ENCODE data around the gene MTCH2. TPM values are rescaled to one million over a fixed set of nuclear protein-coding genes. Genes with fewer than 3 reads are reported as not detected.
A peak's percentile ranks its signal among the peaks of the same experiment; 100 is the strongest.

The MTCH2 gene
- total and polyA plus RNA-seq, 2 donors (not counting 1 experiment from before 2014, with no cell fraction given), result 18.1 to 26.9 TPM

GRCh38 chr11:47593934-47594855, 48.2 kb downstream of the MTCH2 start, which contains the start of gene C1QTNF4:
TSS of gene C1QTNF4 (minus strand) at chr11:47594411. CDS start at chr11:47590810, 3,601 bp downstream.
- Histone ChIP-seq H3K4me3 (ENCODE audit: control extremely low read depth in 1 of 5, extremely low read depth in 1 of 5, insufficient read depth in 1 of 5, low read depth in 2 of 5, low read length in 4 of 5) (peak within 1 kb of the TSS in 1 of 5 experiments; percentile 6), H3K27ac (ENCODE audit: low read length in 2 of 2) (no peak within 1 kb of the TSS), H3K27me3 (replicated peaks in 1 of 4; ENCODE audit: control extremely low read depth in 1 of 4, control insufficient read depth in 3 of 4, insufficient read depth in 4 of 4, low read length in 3 of 4) (peaks cover 0 to 40% (median 20%) of the 10 kb centered on the region in 4 experiments), H3K79me2 (ENCODE audit: control insufficient read depth, insufficient read depth, low read length) (no peaks in the 10 kb centered on the region), H3K36me3 (replicated peaks in 1 of 2; ENCODE audit: control extremely low read depth in 1 of 2, control insufficient read depth in 1 of 2, extremely low read depth in 1 of 2, insufficient read depth in 2 of 2, low read length in 1 of 2) (no peaks in the 10 kb centered on the region), H4K20me1 (ENCODE audit: control insufficient read depth, insufficient read depth, low read length, poor library complexity, severe bottlenecking) (no peaks in the 10 kb centered on the region), H3K9ac (ENCODE audit: low read length) (peak within 1 kb of the TSS; percentile 11), H2AFZ (ENCODE audit: insufficient read depth, low read depth, low read length, poor library complexity, severe bottlenecking) (peak within 1 kb of the TSS; percentile 38), H3K9me3 (ENCODE audit: control extremely low read depth in 1 of 3, control insufficient read depth in 2 of 3, insufficient read depth in 1 of 3, low read length in 2 of 3) (no peaks in the 10 kb centered on the region), H3K4me2 (replicated peaks; ENCODE audit: low read depth, low read length, poor library complexity, severe bottlenecking) (peak within 1 kb of the TSS; percentile 74), H3K4me1 (ENCODE audit: control insufficient read depth in 2 of 2, insufficient read depth in 2 of 2, low read length in 2 of 2) (peaks cover 15% of the 10 kb centered on the region in 2 donors)
- ATAC-seq (ENCODE audit: low read depth) (no peak), DNase-seq (no peak)
- CTCF ChIA-PET, result interaction anchor here (1.4 kb wide), 1 partner anchor 9 kb away, joined by 3 read pairs; no protein-coding TSS in a partner anchor
- Mint-ChIP-seq H3K27ac (no peak within 1 kb of the TSS), H3K4me3 (peak within 1 kb of the TSS; percentile 32), H3K9me3 (ENCODE audit: insufficient read depth) (no peaks in the 10 kb centered on the region), H3K27me3 (peaks cover 41% of the 10 kb centered on the region), H3K4me1 (peaks cover 9% of the 10 kb centered on the region)
- intact Hi-C loops (cut with micrococcal nuclease), result no loop called here
- POLR2A ChIA-PET, result interaction anchor here (0.6 kb wide), 1 partner anchor 28 kb away, joined by 4 read pairs; no protein-coding TSS in a partner anchor
- 8% methylated on average over 39 of the region's 48 CpGs for WGBS (ENCODE audit: insufficient coverage)
- TF ChIP-seq CTCF (IDR thresholded peaks at IDR 0.05) (no peak), EZH2 (IDR thresholded peaks at IDR 0.05; ENCODE audit: borderline replicate concordance, insufficient read depth, low read depth, low read length, poor library complexity, severe bottlenecking) (peak; percentile 82)
